MCF 10A (cell line): ENCODE results near the gene TTC23. TPM values are rescaled to one million over a fixed set of nuclear protein-coding genes. Genes with fewer than 3 reads are reported as not detected.

Experiments used
- BruUV-seq: library from RNA; stranded (reverse); fragments of 400-500 nt; replicated peaks from 2 replicates; lab custom pipeline; 2021; lab: Mats Ljungman, UMichigan
- CTCF ChIA-PET: fragments of 300-600 bp; sonication (Branson Sonifier 250); formaldehyde crosslinking; extraction: SDS; loops from one replicate; lab custom pipeline; 2021; ENCODE audit warnings: antibody characterized with exemption, inconsistent platforms; lab: Yijun Ruan, JAX
- POLR2A ChIA-PET: fragments of 300-600, 350-650 bp; sonication (Branson Sonifier 250); formaldehyde crosslinking; extraction: SDS; loops from one replicate; lab custom pipeline; 2020; ENCODE audit warnings: antibody characterized with exemption, inconsistent platforms; lab: Yijun Ruan, JAX
- DNase-seq: peaks from one replicate; pipeline ENCODE4 v3.0.0-alpha.2; 2018; ENCODE audit not compliant: unreplicated experiment
- H3K27ac Mint-ChIP-seq: one replicate; pipeline ENCODE4 v1.8.0; 2022; ENCODE audit warnings: mild to moderate bottlenecking, low read depth, mixed read lengths; ENCODE audit not compliant: unreplicated experiment
- H3K27me3 Mint-ChIP-seq: one replicate; pipeline ENCODE4 v1.8.0; 2022; ENCODE audit warnings: mixed read lengths; ENCODE audit not compliant: insufficient read depth, unreplicated experiment
- H3K36me3 Mint-ChIP-seq: one replicate; pipeline ENCODE4 v1.8.0; 2022; ENCODE audit warnings: mild to moderate bottlenecking, moderate library complexity, mixed read lengths; ENCODE audit not compliant: insufficient read depth, unreplicated experiment
- H3K4me1 Mint-ChIP-seq: one replicate; pipeline ENCODE4 v1.8.0; 2022; ENCODE audit warnings: mixed read lengths; ENCODE audit not compliant: insufficient read depth, unreplicated experiment
- H3K4me3 Mint-ChIP-seq: one replicate; pipeline ENCODE4 v1.8.0; 2022; ENCODE audit warnings: mild to moderate bottlenecking, moderate library complexity, mixed read lengths; ENCODE audit not compliant: unreplicated experiment
- H3K9me3 Mint-ChIP-seq: one replicate; pipeline ENCODE4 v1.8.0; 2022; ENCODE audit warnings: mixed read lengths; ENCODE audit not compliant: unreplicated experiment
- intact Hi-C: fragments of 100-400 bp; cut with micrococcal nuclease; formaldehyde crosslinking; loops from 2 replicates; pipeline ENCODE4 v1.14.1; 2022
- total RNA-seq: library from RNA; stranded (reverse); gene quantifications from 2 replicates; pipeline ENCODE4 v1.2.3, GENCODE V29; 2022
- TF ChIP-seq, protein P1 (sequence below): fragments of 200-600 bp; IDR thresholded peaks from one replicate; pipeline ENCODE4 v1.8.0; 2022; ENCODE audit warnings: antibody characterized with exemption, mild to moderate bottlenecking; ENCODE audit not compliant: unreplicated experiment

TTC23 gene
- total RNA-seq, 1 experiment from 2014 or later = 15.1 TPM

- intact Hi-C loops = no loop called here
- ChIA-PET CTCF (interaction anchor here (0.6 to 1.3 kb wide), 5 partner anchors 12 to 148 kb away, joined by 3 to 5 read pairs (median 3); no protein-coding TSS in a partner anchor), POLR2A (no interaction called here)
- DNase-seq = no peak
- H3K4me1 Mint-ChIP-seq = peaks cover 6% of the 10 kb centered on the region
- no peaks in the 10 kb centered on the region for H3K36me3 Mint-ChIP-seq
- no peaks in the 10 kb centered on the region for H3K9me3 Mint-ChIP-seq
- H3K4me3 Mint-ChIP-seq = no peak overlapping the region
- no peak overlapping the region for H3K27ac Mint-ChIP-seq
- no TSS peak for BruUV-seq
- TF ChIP-seq, protein P1, sequence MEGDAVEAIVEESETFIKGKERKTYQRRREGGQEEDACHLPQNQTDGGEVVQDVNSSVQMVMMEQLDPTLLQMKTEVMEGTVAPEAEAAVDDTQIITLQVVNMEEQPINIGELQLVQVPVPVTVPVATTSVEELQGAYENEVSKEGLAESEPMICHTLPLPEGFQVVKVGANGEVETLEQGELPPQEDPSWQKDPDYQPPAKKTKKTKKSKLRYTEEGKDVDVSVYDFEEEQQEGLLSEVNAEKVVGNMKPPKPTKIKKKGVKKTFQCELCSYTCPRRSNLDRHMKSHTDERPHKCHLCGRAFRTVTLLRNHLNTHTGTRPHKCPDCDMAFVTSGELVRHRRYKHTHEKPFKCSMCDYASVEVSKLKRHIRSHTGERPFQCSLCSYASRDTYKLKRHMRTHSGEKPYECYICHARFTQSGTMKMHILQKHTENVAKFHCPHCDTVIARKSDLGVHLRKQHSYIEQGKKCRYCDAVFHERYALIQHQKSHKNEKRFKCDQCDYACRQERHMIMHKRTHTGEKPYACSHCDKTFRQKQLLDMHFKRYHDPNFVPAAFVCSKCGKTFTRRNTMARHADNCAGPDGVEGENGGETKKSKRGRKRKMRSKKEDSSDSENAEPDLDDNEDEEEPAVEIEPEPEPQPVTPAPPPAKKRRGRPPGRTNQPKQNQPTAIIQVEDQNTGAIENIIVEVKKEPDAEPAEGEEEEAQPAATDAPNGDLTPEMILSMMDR = no peak
- H3K27me3 Mint-ChIP-seq = no peaks in the 10 kb centered on the region
Observed at GRCh38 chr15:99105514-99106341, 143.7 kb downstream of the TTC23 start.

- ChIA-PET POLR2A (no interaction called here), CTCF (interaction anchor here (0.6 to 1.3 kb wide), 4 partner anchors 12 to 147 kb away, joined by 3 to 4 read pairs (median 3); no protein-coding TSS in a partner anchor)
- Mint-ChIP-seq H3K4me3 (peak within 1 kb of the TSS; percentile 62), H3K9me3 (no peaks in the 10 kb centered on the region), H3K4me1 (peaks cover 6% of the 10 kb centered on the region), H3K36me3 (no peaks in the 10 kb centered on the region), H3K27ac (no peak within 1 kb of the TSS), H3K27me3 (no peaks in the 10 kb centered on the region)
- no TSS peak for BruUV-seq
- peak; percentile 49 for DNase-seq
- intact Hi-C loops = no loop called here
- TF ChIP-seq, protein P1 = peak; percentile 45
Observed at GRCh38 chr15:99104788-99105513, 144.4 kb downstream of the TTC23 start, which contains the start of gene SYNM. SYNM (plus strand) TSS chr15:99105080; CDS start chr15:99105200, 120 bp downstream.

DNA sequence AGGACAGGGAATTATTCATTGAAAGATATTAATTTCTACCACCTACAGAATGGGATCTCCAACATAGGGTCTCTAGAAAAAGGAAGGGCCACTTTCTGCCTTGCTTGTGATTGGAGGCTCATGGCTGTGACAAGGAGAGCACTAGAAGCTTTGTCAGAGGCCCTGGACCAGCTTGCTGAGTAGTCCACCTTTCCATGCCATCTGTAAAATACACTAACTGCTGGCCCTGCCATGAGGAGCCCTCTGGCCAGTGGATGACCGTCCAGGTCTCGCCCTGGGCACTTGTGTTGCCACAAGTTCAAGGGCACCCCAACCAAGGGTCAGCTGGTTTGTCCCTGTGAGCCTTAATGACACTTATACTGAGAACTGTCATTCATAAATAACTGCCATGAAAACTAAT is 146.1 kb downstream of the TTC23 start:
- Mint-ChIP-seq H3K27ac (no peak overlapping the region), H3K4me3 (no peak overlapping the region)
- POLR2A ChIA-PET = interaction anchor here (0.6 kb wide), 1 partner anchor 221 kb away, joined by 4 read pairs; no protein-coding TSS in a partner anchor

More for the DNA sequence above, 146.1 kb downstream of the TTC23 start:
- no peak for DNase-seq
- no peaks in the 10 kb centered on the region for H3K9me3 Mint-ChIP-seq
- TF ChIP-seq, protein P1 = no peak
- no peaks in the 10 kb centered on the region for H3K36me3 Mint-ChIP-seq
- no peaks in the 10 kb centered on the region for H3K27me3 Mint-ChIP-seq
- no TSS peak for BruUV-seq
- peaks cover 6% of the 10 kb centered on the region for H3K4me1 Mint-ChIP-seq
- CTCF ChIA-PET = interaction anchor here (0.6 to 9.1 kb wide), 5 partner anchors 10 to 564 kb away, joined by 3 to 162 read pairs (median 28); no protein-coding TSS in a partner anchor
- intact Hi-C loops = no loop called here
